Measurements from ENCODE around the gene BDNF.

BDNF gene

GRCh38 chr11:27614092-27614491 is 86.2 kb downstream of the BDNF start:
- no peak overlapping the region for H3K9ac ChIP-seq (ENCODE audit: low read length in 2 of 2)
- no peak overlapping the region for H3K4me3 ChIP-seq (ENCODE audit: low read length in 2 of 2)
- H3K27ac ChIP-seq (ENCODE audit: low read length), result no peak overlapping the region
- H3K9me3 ChIP-seq (ENCODE audit: control insufficient read depth in 2 of 2, low read length in 2 of 2), result no peaks in the 10 kb centered on the region
- H3K4me1 ChIP-seq (ENCODE audit: control insufficient read depth, insufficient read depth, low read length), result no peaks in the 10 kb centered on the region
- H3K27me3 ChIP-seq (ENCODE audit: control insufficient read depth in 1 of 2, insufficient read depth in 2 of 2, low read length in 2 of 2), result no peaks in the 10 kb centered on the region
- H3K36me3 ChIP-seq (ENCODE audit: control insufficient read depth in 2 of 2, insufficient read depth in 2 of 2, low read length in 2 of 2), result no peaks in the 10 kb centered on the region

- Histone ChIP-seq H3K27ac (ENCODE audit: low read length) (no peak overlapping the region), H3K9me3 (ENCODE audit: control insufficient read depth in 2 of 2, low read length in 2 of 2) (no peaks in the 10 kb centered on the region), H3K9ac (ENCODE audit: low read length in 2 of 2) (no peak overlapping the region), H3K4me3 (ENCODE audit: low read length in 2 of 2) (no peak overlapping the region), H3K36me3 (ENCODE audit: control insufficient read depth in 2 of 2, insufficient read depth in 2 of 2, low read length in 2 of 2) (no peaks in the 10 kb centered on the region), H3K4me1 (ENCODE audit: control insufficient read depth, insufficient read depth, low read length) (no peaks in the 10 kb centered on the region), H3K27me3 (ENCODE audit: control insufficient read depth in 1 of 2, insufficient read depth in 2 of 2, low read length in 2 of 2) (no peaks in the 10 kb centered on the region)
Measured at GRCh38 chr11:27612932-27613880, 87.0 kb downstream of the BDNF start.

DNA sequence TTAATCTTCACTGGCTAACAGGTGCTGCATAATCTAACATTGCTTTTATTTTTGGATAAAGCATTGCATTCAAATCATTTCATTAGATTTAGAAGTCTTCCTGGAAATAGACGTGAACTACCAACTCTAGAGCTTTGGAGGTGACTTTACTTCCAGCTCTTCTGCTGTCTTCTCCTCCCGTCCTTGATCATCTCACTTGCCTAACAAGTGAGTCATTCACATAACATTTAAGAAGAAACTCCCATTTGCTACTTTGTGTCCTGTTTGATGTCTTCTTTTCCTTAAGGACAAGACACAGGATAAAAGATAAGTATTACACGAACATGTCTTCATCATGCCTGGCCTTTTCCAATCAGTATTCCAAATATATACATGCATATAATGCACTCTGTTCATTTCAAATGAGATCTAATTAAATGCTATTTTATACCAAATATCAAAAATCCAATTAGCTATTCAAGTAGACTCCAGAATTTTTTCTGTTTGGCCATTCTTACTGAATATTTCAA is 88.3 kb downstream of the BDNF start:
- Histone ChIP-seq H3K36me3 (ENCODE audit: control insufficient read depth in 2 of 2, insufficient read depth in 2 of 2, low read length in 2 of 2) (no peaks in the 10 kb centered on the region), H3K4me3 (ENCODE audit: low read length in 2 of 2) (no peak overlapping the region), H3K27me3 (ENCODE audit: control insufficient read depth in 1 of 2, insufficient read depth in 2 of 2, low read length in 2 of 2) (no peaks in the 10 kb centered on the region), H3K4me1 (ENCODE audit: control insufficient read depth, insufficient read depth, low read length) (no peaks in the 10 kb centered on the region), H3K9me3 (ENCODE audit: control insufficient read depth in 2 of 2, low read length in 2 of 2) (no peaks in the 10 kb centered on the region), H3K27ac (ENCODE audit: low read length) (no peak overlapping the region), H3K9ac (ENCODE audit: low read length in 2 of 2) (no peak overlapping the region)

- Histone ChIP-seq H3K27ac (ENCODE audit: low read length) (no peak overlapping the region), H3K9ac (ENCODE audit: low read length in 2 of 2) (no peak overlapping the region), H3K9me3 (ENCODE audit: control insufficient read depth in 2 of 2, low read length in 2 of 2) (no peaks in the 10 kb centered on the region), H3K27me3 (ENCODE audit: control insufficient read depth in 1 of 2, insufficient read depth in 2 of 2, low read length in 2 of 2) (no peaks in the 10 kb centered on the region), H3K4me1 (ENCODE audit: control insufficient read depth, insufficient read depth, low read length) (no peaks in the 10 kb centered on the region), H3K36me3 (ENCODE audit: control insufficient read depth in 2 of 2, insufficient read depth in 2 of 2, low read length in 2 of 2) (no peaks in the 10 kb centered on the region), H3K4me3 (ENCODE audit: low read length in 2 of 2) (no peak overlapping the region)
Measured at GRCh38 chr11:27611390-27611789, 88.9 kb downstream of the BDNF start.

DNA sequence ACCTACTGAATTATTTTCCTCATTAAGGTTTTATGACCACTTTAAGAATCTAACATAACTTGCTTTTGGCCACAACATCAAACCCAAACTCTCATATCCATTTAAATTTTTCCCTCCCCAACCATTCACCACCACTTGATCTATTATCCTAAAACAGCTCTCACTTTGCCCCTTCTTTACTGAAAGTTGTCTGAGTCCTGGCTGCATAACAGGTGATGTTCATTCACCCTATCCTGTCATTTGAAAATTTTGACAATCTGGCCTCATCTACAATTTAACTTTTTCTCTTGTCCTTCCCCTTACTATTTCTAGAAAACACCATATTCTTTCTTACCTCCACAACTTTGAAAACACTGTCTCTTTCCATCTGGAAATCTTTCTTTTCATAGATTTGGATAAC is 89.3 kb downstream of the BDNF start:
- H3K36me3 ChIP-seq (ENCODE audit: control insufficient read depth in 2 of 2, insufficient read depth in 2 of 2, low read length in 2 of 2), result no peaks in the 10 kb centered on the region
- H3K9me3 ChIP-seq (ENCODE audit: control insufficient read depth in 2 of 2, low read length in 2 of 2), result no peaks in the 10 kb centered on the region
- no peaks in the 10 kb centered on the region for H3K27me3 ChIP-seq (ENCODE audit: control insufficient read depth in 1 of 2, insufficient read depth in 2 of 2, low read length in 2 of 2)
- no peak overlapping the region for H3K4me3 ChIP-seq (ENCODE audit: low read length in 2 of 2)
- no peak overlapping the region for H3K9ac ChIP-seq (ENCODE audit: low read length in 2 of 2)
- no peaks in the 10 kb centered on the region for H3K4me1 ChIP-seq (ENCODE audit: control insufficient read depth, insufficient read depth, low read length)
- no peak overlapping the region for H3K27ac ChIP-seq (ENCODE audit: low read length)

DNA sequence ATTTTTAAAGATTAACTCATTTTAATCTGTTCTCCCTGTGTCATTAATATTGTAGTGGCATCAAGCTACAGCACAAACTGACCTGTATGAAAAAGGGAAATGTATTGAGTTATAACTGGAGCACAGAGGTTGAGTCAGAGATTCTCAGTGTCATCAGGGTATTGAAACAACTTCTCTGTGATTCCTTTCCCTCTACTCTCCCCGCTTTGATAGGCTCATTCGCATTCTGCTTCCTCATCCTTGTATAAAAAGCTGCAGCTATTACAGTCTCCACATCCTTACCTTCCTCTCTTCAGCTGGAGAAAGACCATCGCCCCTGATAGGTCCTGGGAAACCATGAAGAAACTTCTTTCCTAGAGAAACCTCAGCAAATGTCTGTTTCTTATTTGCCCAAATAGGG is 90.0 kb downstream of the BDNF start:
- Histone ChIP-seq H3K27ac (ENCODE audit: low read length) (no peak overlapping the region), H3K9ac (ENCODE audit: low read length in 2 of 2) (no peak overlapping the region), H3K4me3 (ENCODE audit: low read length in 2 of 2) (no peak overlapping the region), H3K4me1 (ENCODE audit: control insufficient read depth, insufficient read depth, low read length) (no peaks in the 10 kb centered on the region), H3K36me3 (ENCODE audit: control insufficient read depth in 2 of 2, insufficient read depth in 2 of 2, low read length in 2 of 2) (no peaks in the 10 kb centered on the region), H3K27me3 (ENCODE audit: control insufficient read depth in 1 of 2, insufficient read depth in 2 of 2, low read length in 2 of 2) (no peaks in the 10 kb centered on the region), H3K9me3 (ENCODE audit: control insufficient read depth in 2 of 2, low read length in 2 of 2) (no peaks in the 10 kb centered on the region)

- H3K27ac ChIP-seq (ENCODE audit: low read length), result no peak overlapping the region
- H3K36me3 ChIP-seq (ENCODE audit: control insufficient read depth in 2 of 2, insufficient read depth in 2 of 2, low read length in 2 of 2), result no peaks in the 10 kb centered on the region
- no peaks in the 10 kb centered on the region for H3K9me3 ChIP-seq (ENCODE audit: control insufficient read depth in 2 of 2, low read length in 2 of 2)
- H3K27me3 ChIP-seq (ENCODE audit: control insufficient read depth in 1 of 2, insufficient read depth in 2 of 2, low read length in 2 of 2), result no peaks in the 10 kb centered on the region
- H3K4me1 ChIP-seq (ENCODE audit: control insufficient read depth, insufficient read depth, low read length), result no peaks in the 10 kb centered on the region
- no peak overlapping the region for H3K4me3 ChIP-seq (ENCODE audit: low read length in 2 of 2)
- no peak overlapping the region for H3K9ac ChIP-seq (ENCODE audit: low read length in 2 of 2)
Measured at GRCh38 chr11:27608951-27609350, 91.3 kb downstream of the BDNF start.

DNA sequence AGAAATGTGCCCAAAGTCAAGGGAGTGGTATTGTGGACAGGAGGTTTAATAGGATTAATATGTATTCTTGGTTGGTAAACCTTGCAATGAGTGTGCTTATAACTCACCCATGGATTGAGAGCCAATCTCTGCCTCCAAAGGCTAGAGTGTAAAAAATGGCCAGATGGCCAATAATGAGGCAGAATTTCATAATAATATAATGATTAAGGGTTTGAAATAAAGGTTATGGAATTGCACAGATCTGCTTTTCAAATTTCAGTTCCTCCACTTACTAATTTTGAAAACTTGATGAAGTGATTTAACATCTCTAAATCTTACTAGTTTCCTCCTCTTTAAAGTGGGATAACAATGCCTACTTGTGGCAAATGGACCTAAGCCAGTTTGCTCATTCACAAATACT is 94.8 kb downstream of the BDNF start:
- Histone ChIP-seq H3K9me3 (ENCODE audit: control insufficient read depth in 2 of 2, low read length in 2 of 2) (peaks cover 0 to 4% of the 10 kb centered on the region in 2 donors), H3K9ac (ENCODE audit: low read length in 2 of 2) (no peak overlapping the region), H3K36me3 (ENCODE audit: control insufficient read depth in 2 of 2, insufficient read depth in 2 of 2, low read length in 2 of 2) (no peaks in the 10 kb centered on the region), H3K4me3 (ENCODE audit: low read length in 2 of 2) (no peak overlapping the region), H3K4me1 (ENCODE audit: control insufficient read depth, insufficient read depth, low read length) (no peaks in the 10 kb centered on the region), H3K27me3 (ENCODE audit: control insufficient read depth in 1 of 2, insufficient read depth in 2 of 2, low read length in 2 of 2) (no peaks in the 10 kb centered on the region), H3K27ac (ENCODE audit: low read length) (no peak overlapping the region)
